Epithelial cell of proximal tubule (primary cell): ENCODE results near the gene MYMX. TPM values are rescaled to one million over a fixed set of nuclear protein-coding genes. Genes with fewer than 3 reads are reported as not detected.

Source experiments
- DNase-seq: peaks from one replicate; pipeline ENCODE4 v3.0.0-alpha.2; 2011; ENCODE audit warnings: low read depth
- H3K4me3 ChIP-seq: 2 replicates; pipeline ENCODE4 v1.5.1; 2011; ENCODE audit warnings: low read depth, mild to moderate bottlenecking, low read length
- total RNA-seq: library from RNA; depleted of rRNA; stranded (reverse); fragments of >200 nt; gene quantifications from 2 replicates; pipeline ENCODE4 v1.2.3, GENCODE V29; 2015
- TF ChIP-seq, protein P1 (sequence below): conservative IDR thresholded peaks from 2 replicates; pipeline ENCODE4 v1.5.1; 2012; ENCODE audit warnings: low read depth, mild to moderate bottlenecking, low read length

Gene MYMX
- total RNA-seq, 1 donor from 2014 or later, result not detected

DNA sequence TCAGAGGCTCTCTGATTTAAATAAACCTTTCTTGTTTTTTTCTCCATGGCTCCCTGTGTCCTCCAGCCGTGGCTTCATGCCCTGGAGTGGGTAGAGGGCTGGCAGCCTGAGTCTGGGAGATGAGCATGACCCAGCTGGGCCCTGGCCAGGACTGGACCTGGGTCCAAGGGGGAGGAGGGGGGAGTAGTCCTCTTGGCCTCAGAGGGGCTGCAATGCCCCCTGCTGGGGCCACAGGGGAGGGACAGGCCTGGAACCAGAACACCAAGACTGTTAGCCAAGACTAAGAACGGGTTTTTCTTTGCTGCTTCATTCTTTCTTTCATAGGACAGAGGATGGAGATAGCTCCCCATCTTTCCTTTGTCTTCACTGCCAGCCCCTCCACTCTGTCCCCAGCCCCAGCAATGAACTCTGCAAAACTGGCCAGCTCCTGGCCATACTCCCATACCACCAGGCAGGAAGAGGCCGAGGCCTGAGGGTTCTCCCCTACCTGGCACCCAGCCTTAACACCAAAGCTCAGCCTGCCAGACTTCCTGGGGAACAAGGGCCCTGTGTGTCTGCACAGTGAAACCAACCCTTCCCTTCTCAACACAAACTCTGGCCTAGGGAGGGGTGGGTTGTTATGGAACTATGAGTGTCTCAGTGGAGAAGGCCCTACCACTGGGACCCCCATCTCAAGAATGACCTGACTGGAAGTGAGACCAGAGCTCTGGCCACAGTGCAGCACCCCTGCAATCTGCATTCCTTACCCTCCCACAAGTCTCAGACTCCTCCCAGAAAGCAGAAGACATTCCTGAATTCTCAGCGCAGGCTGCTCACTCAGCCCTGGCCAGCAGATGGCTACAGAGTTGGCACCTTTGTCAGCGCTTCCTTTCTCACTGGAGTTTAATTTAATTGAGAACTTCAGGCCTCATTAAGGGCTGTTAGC, 17.6 kb downstream of the MYMX start:
- DNase-seq, result no peak
- no peak overlapping the region for H3K4me3 ChIP-seq
- TF ChIP-seq, protein P1, sequence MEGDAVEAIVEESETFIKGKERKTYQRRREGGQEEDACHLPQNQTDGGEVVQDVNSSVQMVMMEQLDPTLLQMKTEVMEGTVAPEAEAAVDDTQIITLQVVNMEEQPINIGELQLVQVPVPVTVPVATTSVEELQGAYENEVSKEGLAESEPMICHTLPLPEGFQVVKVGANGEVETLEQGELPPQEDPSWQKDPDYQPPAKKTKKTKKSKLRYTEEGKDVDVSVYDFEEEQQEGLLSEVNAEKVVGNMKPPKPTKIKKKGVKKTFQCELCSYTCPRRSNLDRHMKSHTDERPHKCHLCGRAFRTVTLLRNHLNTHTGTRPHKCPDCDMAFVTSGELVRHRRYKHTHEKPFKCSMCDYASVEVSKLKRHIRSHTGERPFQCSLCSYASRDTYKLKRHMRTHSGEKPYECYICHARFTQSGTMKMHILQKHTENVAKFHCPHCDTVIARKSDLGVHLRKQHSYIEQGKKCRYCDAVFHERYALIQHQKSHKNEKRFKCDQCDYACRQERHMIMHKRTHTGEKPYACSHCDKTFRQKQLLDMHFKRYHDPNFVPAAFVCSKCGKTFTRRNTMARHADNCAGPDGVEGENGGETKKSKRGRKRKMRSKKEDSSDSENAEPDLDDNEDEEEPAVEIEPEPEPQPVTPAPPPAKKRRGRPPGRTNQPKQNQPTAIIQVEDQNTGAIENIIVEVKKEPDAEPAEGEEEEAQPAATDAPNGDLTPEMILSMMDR, result peak; percentile 85

DNA sequence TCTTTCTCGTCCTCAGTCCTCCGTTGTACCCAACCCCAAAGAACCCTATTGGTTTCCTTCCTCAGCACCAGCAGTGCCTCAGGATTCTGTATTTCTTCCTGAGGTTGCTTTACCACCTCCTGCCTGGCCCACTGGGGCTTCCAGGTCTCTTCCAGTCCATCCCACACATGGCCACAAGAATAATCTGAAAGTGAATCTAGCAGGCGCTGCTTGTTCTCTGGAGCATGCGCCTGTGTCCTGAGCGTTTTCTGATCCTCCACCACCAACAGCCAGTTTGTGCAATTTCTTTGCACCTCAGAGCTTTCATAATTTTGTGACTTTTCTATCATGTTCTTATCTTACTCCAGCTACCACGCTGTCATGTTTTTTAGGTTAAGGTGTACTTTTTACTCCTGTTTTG, 18.5 kb downstream of the MYMX start:
- TF ChIP-seq, protein P1, result no peak

DNA sequence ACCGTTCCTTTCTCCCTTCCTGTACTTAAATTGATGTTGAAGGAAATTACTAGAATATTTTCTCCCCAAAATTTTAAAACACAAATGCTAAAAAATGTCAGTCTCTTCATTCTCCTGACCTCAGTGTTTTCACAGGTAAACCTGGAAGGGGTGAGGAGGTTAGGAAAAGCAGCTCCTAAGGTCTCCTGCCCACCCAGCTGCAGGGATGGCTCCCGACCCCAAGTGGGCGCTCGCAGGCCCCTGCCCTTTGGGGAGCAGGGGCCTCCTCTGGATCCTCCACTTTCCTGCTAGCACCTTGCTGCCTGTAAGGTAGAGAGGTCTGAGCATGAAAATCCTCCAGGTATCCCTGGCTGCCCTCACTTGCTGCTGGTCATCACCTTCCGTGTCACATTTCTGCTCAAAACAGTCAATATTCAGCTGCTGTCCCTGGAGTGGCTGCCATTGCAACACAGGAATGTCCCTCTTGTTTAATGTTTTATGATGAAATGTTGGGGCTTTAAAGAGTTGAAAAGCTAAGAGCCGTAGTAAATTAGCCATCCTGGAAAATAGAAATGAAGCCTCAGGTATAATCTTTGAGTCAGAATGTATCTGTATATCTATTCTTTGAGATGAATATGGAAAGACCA, 19.3 kb downstream of the MYMX start:
- DNase-seq, result no peak
- TF ChIP-seq, protein P1, result no peak
- H3K4me3 ChIP-seq, result no peak overlapping the region

More for the DNA sequence above, 18.5 kb downstream of the MYMX start:
- no peak overlapping the region for H3K4me3 ChIP-seq
- DNase-seq, result no peak

DNA sequence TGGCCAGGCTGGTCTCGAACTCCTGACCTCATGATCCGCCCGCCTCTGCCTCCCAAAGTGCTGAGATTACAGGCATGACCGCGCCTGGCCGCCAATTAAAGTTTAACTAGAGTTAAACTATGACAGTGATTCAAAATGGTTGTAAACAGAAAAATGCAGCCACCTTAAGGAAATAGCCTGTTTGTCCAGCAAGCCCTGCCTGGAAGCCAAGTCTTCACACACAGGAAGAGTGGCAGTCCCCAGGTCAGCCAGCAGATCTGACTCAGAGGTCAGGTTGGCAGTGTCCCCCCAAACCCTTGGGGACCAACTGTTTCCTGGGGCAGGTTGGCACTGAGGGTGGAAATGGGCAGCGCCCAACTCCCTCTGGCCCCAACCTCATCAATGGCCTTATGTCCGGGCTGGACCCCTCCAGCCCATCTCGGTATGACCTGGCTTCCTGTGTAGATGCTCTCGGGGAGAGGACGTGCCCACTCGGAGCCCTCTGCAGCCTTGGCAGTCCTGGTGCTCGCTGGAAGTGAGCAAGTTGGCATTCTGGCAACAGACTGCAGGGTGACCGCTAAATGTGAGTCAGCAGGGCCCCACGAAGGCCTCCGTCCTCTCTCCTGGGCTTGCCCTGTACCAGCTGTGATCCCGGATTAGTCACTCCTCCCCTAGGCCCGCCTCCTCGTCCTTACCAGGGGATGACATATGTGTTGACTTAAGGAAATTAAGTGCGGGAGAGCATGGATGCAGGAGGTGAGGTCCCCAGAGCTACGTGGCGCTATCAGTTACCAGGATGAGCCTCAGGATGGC, 20.5 kb downstream of the MYMX start:
- DNase-seq, result peak; percentile 92
- TF ChIP-seq, protein P1, result no peak
- H3K4me3 ChIP-seq, result peak overlapping the region; percentile 62

DNA sequence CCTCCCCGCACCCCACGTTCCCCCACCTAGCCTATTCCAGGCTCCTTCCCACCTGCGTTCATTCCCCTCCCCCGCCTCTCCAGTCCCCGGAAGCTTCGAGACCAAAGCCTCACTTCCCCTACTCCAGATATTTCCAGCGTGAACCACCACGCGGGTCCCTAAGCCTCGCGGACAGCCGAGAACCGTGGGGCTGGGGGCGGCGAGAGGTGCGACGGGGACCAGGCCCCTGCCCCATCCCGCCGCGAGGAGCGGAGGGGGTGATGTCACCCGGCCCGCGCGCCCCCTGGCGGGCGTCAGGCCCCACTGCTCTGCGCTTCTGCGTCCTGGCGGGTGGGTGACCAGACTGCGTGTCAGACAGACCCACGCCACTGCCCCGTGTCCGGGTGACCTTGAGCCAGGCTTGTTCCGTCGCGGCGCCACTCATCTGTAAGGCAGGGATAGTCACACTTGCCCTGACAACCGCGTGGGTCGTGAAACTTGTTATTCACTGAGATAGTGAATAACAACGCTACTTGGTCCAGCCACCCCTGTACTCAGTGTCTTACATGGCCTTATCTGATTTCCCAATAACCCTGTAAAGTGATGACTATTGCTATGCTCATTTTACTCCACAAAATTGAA, 21.2 kb downstream of the MYMX start:
- DNase-seq, result no peak
- peak overlapping the region; percentile 62 for H3K4me3 ChIP-seq

More for the DNA sequence above, 21.2 kb downstream of the MYMX start:
- TF ChIP-seq, protein P1, result peak; percentile 88
